Measurements from ENCODE around the gene GAS2. TPM values are rescaled to one million over a fixed set of nuclear protein-coding genes. Genes with fewer than 3 reads are reported as not detected.

The GAS2 gene
- polyA plus RNA-seq, 3 donors = 0.86 to 1.00 (median 0.89) TPM

DNA sequence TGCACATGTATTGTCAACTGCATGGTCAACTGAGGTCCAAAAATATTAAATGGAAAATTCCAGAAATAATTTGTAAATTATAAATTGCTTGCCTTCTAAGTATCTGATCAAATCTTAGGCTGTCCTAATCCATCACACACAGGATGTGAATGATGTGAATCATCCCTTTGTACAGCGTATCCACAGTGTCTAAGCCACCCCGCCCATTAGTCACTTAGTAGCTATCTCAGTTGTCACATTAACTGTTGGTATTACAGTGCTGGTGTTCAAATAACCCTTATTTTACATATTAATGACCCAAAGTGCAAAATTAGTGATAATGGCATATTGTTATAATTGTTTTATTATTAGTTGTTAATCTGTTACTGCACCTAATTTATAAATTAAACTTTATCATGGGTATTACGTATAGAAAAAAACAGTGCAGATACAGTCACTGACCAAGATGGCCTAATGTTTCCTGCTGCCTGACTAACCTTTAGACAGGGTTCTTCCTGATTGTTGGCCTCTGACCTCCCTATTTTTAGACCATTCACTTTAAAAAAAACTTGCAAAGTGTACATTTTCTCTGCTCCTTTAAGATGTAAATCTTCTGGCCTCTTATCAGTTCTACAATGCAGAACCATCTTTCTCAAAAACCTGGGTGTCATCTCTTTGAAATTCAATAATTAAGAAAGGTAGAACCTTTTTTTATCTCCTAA lies 166.1 kb downstream of the GAS2 start:
- Histone ChIP-seq H3K36me3 (replicated peaks in 1 of 2; ENCODE audit: control insufficient read depth in 1 of 2, insufficient read depth in 2 of 2, low read length in 2 of 2) (no peaks in the 10 kb centered on the region), H4K20me1 (ENCODE audit: insufficient read depth, low read length) (no peaks in the 10 kb centered on the region), H3K79me2 (ENCODE audit: insufficient read depth, low read length) (no peaks in the 10 kb centered on the region), H3K9me3 (replicated peaks in 1 of 2; ENCODE audit: control insufficient read depth in 1 of 2, insufficient read depth in 1 of 2, low read length in 2 of 2) (no peaks in the 10 kb centered on the region), H2AFZ (ENCODE audit: insufficient read depth, low read depth, low read length, poor library complexity, severe bottlenecking) (no peak overlapping the region), H3K4me3 (replicated peaks in 1 of 3; ENCODE audit: low read depth in 2 of 3, low read length in 3 of 3) (no peak overlapping the region), H3K4me1 (ENCODE audit: control insufficient read depth in 1 of 2, insufficient read depth in 2 of 2, low read length in 2 of 2) (peaks cover 3 to 14% of the 10 kb centered on the region in 2 donors), H3K9ac (ENCODE audit: insufficient read depth, low read length, poor library complexity, severe bottlenecking) (no peak overlapping the region), H3K4me2 (replicated peaks; ENCODE audit: extremely low read depth, low read length, poor library complexity, severe bottlenecking) (no peak overlapping the region), H3K27me3 (ENCODE audit: control insufficient read depth in 2 of 2, insufficient read depth in 2 of 2, low read length in 2 of 2) (no peaks in the 10 kb centered on the region), H3K27ac (ENCODE audit: low read depth in 1 of 2, low read length in 2 of 2) (no peak overlapping the region)
- TF ChIP-seq CTCF (IDR thresholded peaks at IDR 0.05) = no peak
- intact Hi-C loops (cut with micrococcal nuclease) = no loop called here
- Mint-ChIP-seq H3K4me1 (peaks cover 16% of the 10 kb centered on the region), H3K4me3 (no peak overlapping the region), H3K27ac (no peak overlapping the region), H3K9me3 (peaks cover 0 to 7% (median 2%) of the 10 kb centered on the region in 7 donors), H3K36me3 (no peaks in the 10 kb centered on the region), H3K27me3 (ENCODE audit: low read depth in 3 of 3) (peaks cover 0 to 4% (median 0%) of the 10 kb centered on the region in 3 donors)
- no peak for DNase-seq
- WGBS (ENCODE audit: insufficient coverage) = no CpG with 5 or more reads among the region's 3 CpGs

DNA sequence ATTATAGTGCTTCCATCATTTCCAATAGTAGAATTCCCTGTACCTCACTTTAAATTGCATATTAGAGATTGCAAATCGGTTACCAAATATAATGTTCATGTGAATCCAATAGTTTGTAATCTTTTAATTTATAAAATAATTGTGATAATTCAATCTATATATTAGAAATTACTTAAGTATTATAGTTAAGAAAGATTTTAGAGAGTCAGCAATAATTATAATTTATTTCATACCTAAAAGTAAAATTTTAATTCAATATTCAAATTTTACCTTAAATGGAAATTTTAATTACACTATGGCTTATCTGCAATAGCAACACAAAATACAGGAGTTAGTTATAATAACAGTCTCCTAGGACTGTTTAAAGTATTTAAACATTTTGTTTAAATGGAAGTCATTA lies 180.3 kb downstream of the GAS2 start:
- no peak overlapping the region for H3K27ac ChIP-seq (ENCODE audit: low read depth in 1 of 2, low read length in 2 of 2)
- no peaks in the 10 kb centered on the region for H3K4me1 ChIP-seq (ENCODE audit: control insufficient read depth in 1 of 2, insufficient read depth in 2 of 2, low read length in 2 of 2)
- TF ChIP-seq CTCF (IDR thresholded peaks at IDR 0.05) = no peak
- intact Hi-C loops (cut with micrococcal nuclease) = no loop called here
- Mint-ChIP-seq H3K27ac (no peak overlapping the region), H3K36me3 (no peaks in the 10 kb centered on the region), H3K9me3 (peaks cover 0 to 5% (median 1%) of the 10 kb centered on the region in 7 donors), H3K4me3 (no peak overlapping the region), H3K27me3 (ENCODE audit: low read depth in 3 of 3) (peaks cover 0 to 2% (median 1%) of the 10 kb centered on the region in 3 donors), H3K4me1 (no peaks in the 10 kb centered on the region)
- H3K4me3 ChIP-seq (replicated peaks in 1 of 3; ENCODE audit: low read depth in 2 of 3, low read length in 3 of 3) = no peak overlapping the region
- no peaks in the 10 kb centered on the region for H3K27me3 ChIP-seq (ENCODE audit: control insufficient read depth in 2 of 2, insufficient read depth in 2 of 2, low read length in 2 of 2)
- no peaks in the 10 kb centered on the region for H4K20me1 ChIP-seq (ENCODE audit: insufficient read depth, low read length)
- no peak for DNase-seq
- no CpG with 5 or more reads among the region's 1 CpG for WGBS (ENCODE audit: insufficient coverage)
- no peak overlapping the region for H3K4me2 ChIP-seq (replicated peaks; ENCODE audit: extremely low read depth, low read length, poor library complexity, severe bottlenecking)
- no peaks in the 10 kb centered on the region for H3K36me3 ChIP-seq (replicated peaks in 1 of 2; ENCODE audit: control insufficient read depth in 1 of 2, insufficient read depth in 2 of 2, low read length in 2 of 2)
- no peaks in the 10 kb centered on the region for H3K79me2 ChIP-seq (ENCODE audit: insufficient read depth, low read length)
- no peak overlapping the region for H3K9ac ChIP-seq (ENCODE audit: insufficient read depth, low read length, poor library complexity, severe bottlenecking)
- no peak overlapping the region for H2AFZ ChIP-seq (ENCODE audit: insufficient read depth, low read depth, low read length, poor library complexity, severe bottlenecking)
- no peaks in the 10 kb centered on the region for H3K9me3 ChIP-seq (replicated peaks in 1 of 2; ENCODE audit: control insufficient read depth in 1 of 2, insufficient read depth in 1 of 2, low read length in 2 of 2)

Measured in CD14-positive monocyte (primary cell).